Activated naive CD4-positive, alpha-beta T cell treated with anti-CD3 and anti-CD28 coated beads, Interleukin-2, amount 10 ng/mL, durations not matched to agents 7 days and 5 days (primary cell): ENCODE data around the gene SC5D.
A peak's percentile ranks its signal among the peaks of the same experiment; 100 is the strongest.

Source experiments
- CTCF ChIA-PET: fragments of 350-600 bp; sonication (Branson Sonifier 250); formaldehyde crosslinking; loops from one replicate; lab custom pipeline; 2021; ENCODE audit warnings: antibody characterized with exemption; lab: Charles Lee
- DNase-seq: peaks from one replicate; pipeline ENCODE4 v3.0.0-alpha.2; 2020
- H3K27ac Mint-ChIP-seq: one replicate; pipeline ENCODE4 v1.8.0; 2021; ENCODE audit warnings: mild to moderate bottlenecking, moderate library complexity, mixed read lengths
- H3K27me3 Mint-ChIP-seq: one replicate; pipeline ENCODE4 v1.8.0; 2021; ENCODE audit warnings: mild to moderate bottlenecking, mixed read lengths
- H3K36me3 Mint-ChIP-seq: one replicate; pipeline ENCODE4 v1.8.0; 2021; ENCODE audit warnings: mixed read lengths
- H3K4me1 Mint-ChIP-seq: one replicate; pipeline ENCODE4 v1.8.0; 2021; ENCODE audit warnings: mixed read lengths
- H3K4me3 Mint-ChIP-seq: one replicate; pipeline ENCODE4 v1.8.0; 2021; ENCODE audit warnings: mild to moderate bottlenecking, moderate library complexity, mixed read lengths
- H3K9me3 Mint-ChIP-seq: one replicate; pipeline ENCODE4 v1.8.0; 2021; ENCODE audit warnings: mixed read lengths

SC5D gene

GRCh38 chr11:121300313-121300971 is 7.9 kb downstream of the SC5D start:
- no peak for DNase-seq
- H3K27me3 Mint-ChIP-seq = no peaks in the 10 kb centered on the region
- H3K4me3 Mint-ChIP-seq = no peak overlapping the region
- peaks cover 37% of the 10 kb centered on the region for H3K36me3 Mint-ChIP-seq
- H3K4me1 Mint-ChIP-seq = peaks cover 22% of the 10 kb centered on the region
- no peaks in the 10 kb centered on the region for H3K9me3 Mint-ChIP-seq
- H3K27ac Mint-ChIP-seq = no peak overlapping the region
- CTCF ChIA-PET = interaction anchor here (0.7 to 0.9 kb wide), 2 partner anchors 19 to 251 kb away, joined by 3 to 4 read pairs; no protein-coding TSS in a partner anchor

- Mint-ChIP-seq H3K27ac (no peak overlapping the region), H3K4me1 (peaks cover 15% of the 10 kb centered on the region), H3K36me3 (peaks cover 36% of the 10 kb centered on the region), H3K9me3 (no peaks in the 10 kb centered on the region), H3K4me3 (no peak overlapping the region), H3K27me3 (no peaks in the 10 kb centered on the region)
- CTCF ChIA-PET = interaction anchor here (0.7 to 0.9 kb wide), 3 partner anchors 19 to 250 kb away, joined by 3 to 4 read pairs (median 3); no protein-coding TSS in a partner anchor
- DNase-seq = no peak
Measured at GRCh38 chr11:121300972-121301699, 8.6 kb downstream of the SC5D start.

GRCh38 chr11:121304759-121305158 is 12.2 kb downstream of the SC5D start:
- no peaks in the 10 kb centered on the region for H3K9me3 Mint-ChIP-seq
- H3K4me1 Mint-ChIP-seq = peaks cover 9% of the 10 kb centered on the region
- no peak overlapping the region for H3K4me3 Mint-ChIP-seq
- H3K27ac Mint-ChIP-seq = no peak overlapping the region
- peaks cover 44% of the 10 kb centered on the region for H3K36me3 Mint-ChIP-seq
- DNase-seq = no peak
- H3K27me3 Mint-ChIP-seq = no peaks in the 10 kb centered on the region
- CTCF ChIA-PET = no interaction called here

GRCh38 chr11:121308816-121309215 is 16.2 kb downstream of the SC5D start:
- DNase-seq = no peak
- H3K36me3 Mint-ChIP-seq = peaks cover 51% of the 10 kb centered on the region
- no peaks in the 10 kb centered on the region for H3K27me3 Mint-ChIP-seq
- no peak overlapping the region for H3K27ac Mint-ChIP-seq
- no peak overlapping the region for H3K4me3 Mint-ChIP-seq
- H3K4me1 Mint-ChIP-seq = peaks cover 20% of the 10 kb centered on the region
- CTCF ChIA-PET = no interaction called here
- no peaks in the 10 kb centered on the region for H3K9me3 Mint-ChIP-seq

- Mint-ChIP-seq H3K27ac (no peak overlapping the region), H3K4me3 (no peak overlapping the region), H3K36me3 (peaks cover 46% of the 10 kb centered on the region), H3K9me3 (no peaks in the 10 kb centered on the region), H3K4me1 (peaks cover 20% of the 10 kb centered on the region), H3K27me3 (no peaks in the 10 kb centered on the region)
- CTCF ChIA-PET = no interaction called here
- DNase-seq = no peak
Measured at GRCh38 chr11:121309688-121310087, 17.1 kb downstream of the SC5D start.

- Mint-ChIP-seq H3K4me3 (no peak overlapping the region), H3K9me3 (no peaks in the 10 kb centered on the region), H3K36me3 (peaks cover 35% of the 10 kb centered on the region), H3K27me3 (no peaks in the 10 kb centered on the region), H3K27ac (no peak overlapping the region), H3K4me1 (peaks cover 20% of the 10 kb centered on the region)
- CTCF ChIA-PET = no interaction called here
- DNase-seq = no peak
Measured at GRCh38 chr11:121310908-121311307, 18.3 kb downstream of the SC5D start.

- H3K4me3 Mint-ChIP-seq = no peak overlapping the region
- H3K27me3 Mint-ChIP-seq = no peaks in the 10 kb centered on the region
- H3K27ac Mint-ChIP-seq = no peak overlapping the region
- CTCF ChIA-PET = no interaction called here
- no peaks in the 10 kb centered on the region for H3K9me3 Mint-ChIP-seq
- DNase-seq = no peak
- peaks cover 31% of the 10 kb centered on the region for H3K36me3 Mint-ChIP-seq
- peaks cover 20% of the 10 kb centered on the region for H3K4me1 Mint-ChIP-seq
Measured at GRCh38 chr11:121311373-121311772, 18.8 kb downstream of the SC5D start.

- Mint-ChIP-seq H3K4me3 (no peak overlapping the region), H3K27me3 (no peaks in the 10 kb centered on the region), H3K27ac (no peak overlapping the region), H3K36me3 (peaks cover 23% of the 10 kb centered on the region), H3K4me1 (peaks cover 20% of the 10 kb centered on the region), H3K9me3 (no peaks in the 10 kb centered on the region)
- CTCF ChIA-PET = interaction anchor here (0.9 kb wide), 1 partner anchor 268 kb away, joined by 3 read pairs; no protein-coding TSS in a partner anchor
- no peak for DNase-seq
Measured at GRCh38 chr11:121312483-121312882, 19.9 kb downstream of the SC5D start.

GRCh38 chr11:121318848-121319834 is 26.6 kb downstream of the SC5D start:
- CTCF ChIA-PET = interaction anchor here (0.9 to 2.7 kb wide), 14 partner anchors 13 to 335 kb away, joined by 3 to 29 read pairs (median 3); no protein-coding TSS in a partner anchor

GRCh38 chr11:121321614-121322243 is 29.2 kb downstream of the SC5D start:
- H3K4me3 Mint-ChIP-seq = no peak overlapping the region
- CTCF ChIA-PET = interaction anchor here (0.9 to 2.6 kb wide), 7 partner anchors 98 to 326 kb away, joined by 3 to 22 read pairs (median 3); no protein-coding TSS in a partner anchor

More at GRCh38 chr11:121318848-121319834, 26.6 kb downstream of the SC5D start:
- no peaks in the 10 kb centered on the region for H3K9me3 Mint-ChIP-seq
- no peaks in the 10 kb centered on the region for H3K27me3 Mint-ChIP-seq
- H3K36me3 Mint-ChIP-seq = no peaks in the 10 kb centered on the region
- DNase-seq = peak; percentile 46
- peaks cover 29% of the 10 kb centered on the region for H3K4me1 Mint-ChIP-seq
- peak overlapping the region; percentile 0 for H3K27ac Mint-ChIP-seq
- no peak overlapping the region for H3K4me3 Mint-ChIP-seq

GRCh38 chr11:121323046-121323607 is 30.6 kb downstream of the SC5D start:
- Mint-ChIP-seq H3K4me3 (no peak overlapping the region), H3K27ac (no peak overlapping the region), H3K4me1 (peaks cover 37% of the 10 kb centered on the region), H3K9me3 (no peaks in the 10 kb centered on the region), H3K27me3 (no peaks in the 10 kb centered on the region), H3K36me3 (peaks cover 3% of the 10 kb centered on the region)
- DNase-seq = no peak
- CTCF ChIA-PET = interaction anchor here (1.0 to 2.6 kb wide), 3 partner anchors 31 to 268 kb away, joined by 3 to 22 read pairs (median 4); partner anchors contain the start of gene SC5D

More at GRCh38 chr11:121321614-121322243, 29.2 kb downstream of the SC5D start:
- H3K27me3 Mint-ChIP-seq = no peaks in the 10 kb centered on the region
- peaks cover 37% of the 10 kb centered on the region for H3K4me1 Mint-ChIP-seq
- H3K36me3 Mint-ChIP-seq = peaks cover 3% of the 10 kb centered on the region
- no peaks in the 10 kb centered on the region for H3K9me3 Mint-ChIP-seq
- no peak overlapping the region for H3K27ac Mint-ChIP-seq
- peak; percentile 60 for DNase-seq

- Mint-ChIP-seq H3K4me1 (peaks cover 17% of the 10 kb centered on the region), H3K9me3 (no peaks in the 10 kb centered on the region), H3K27me3 (peaks cover 5% of the 10 kb centered on the region), H3K36me3 (peaks cover 3% of the 10 kb centered on the region), H3K4me3 (no peak overlapping the region), H3K27ac (no peak overlapping the region)
- CTCF ChIA-PET = interaction anchor here (1.5 to 1.9 kb wide), 2 partner anchors 124 to 265 kb away, joined by 5 read pairs; no protein-coding TSS in a partner anchor
- no peak for DNase-seq
Measured at GRCh38 chr11:121326230-121326629, 33.7 kb downstream of the SC5D start.

- Mint-ChIP-seq H3K36me3 (peaks cover 3% of the 10 kb centered on the region), H3K27ac (no peak overlapping the region), H3K4me3 (no peak overlapping the region), H3K27me3 (peaks cover 7% of the 10 kb centered on the region), H3K9me3 (no peaks in the 10 kb centered on the region), H3K4me1 (peaks cover 8% of the 10 kb centered on the region)
- CTCF ChIA-PET = interaction anchor here (0.9 to 1.9 kb wide), 4 partner anchors 39 to 123 kb away, joined by 3 to 5 read pairs (median 4); no protein-coding TSS in a partner anchor
- no peak for DNase-seq
Measured at GRCh38 chr11:121327553-121327952, 35.0 kb downstream of the SC5D start.
